ENCODE results near the gene LITAF.
"Not testable (repeated sequence)": the region's sequence is repeated elsewhere in the genome, so short reads cannot be mapped to it uniquely, and the experiment has no call there.

LITAF gene

GRCh38 chr16:11572301-11572995 lies 14.3 kb downstream of the LITAF start:
- DNase-seq, result no peak

- no peak for DNase-seq
Observed at GRCh38 chr16:11571549-11571948, 15.2 kb downstream of the LITAF start.

DNA sequence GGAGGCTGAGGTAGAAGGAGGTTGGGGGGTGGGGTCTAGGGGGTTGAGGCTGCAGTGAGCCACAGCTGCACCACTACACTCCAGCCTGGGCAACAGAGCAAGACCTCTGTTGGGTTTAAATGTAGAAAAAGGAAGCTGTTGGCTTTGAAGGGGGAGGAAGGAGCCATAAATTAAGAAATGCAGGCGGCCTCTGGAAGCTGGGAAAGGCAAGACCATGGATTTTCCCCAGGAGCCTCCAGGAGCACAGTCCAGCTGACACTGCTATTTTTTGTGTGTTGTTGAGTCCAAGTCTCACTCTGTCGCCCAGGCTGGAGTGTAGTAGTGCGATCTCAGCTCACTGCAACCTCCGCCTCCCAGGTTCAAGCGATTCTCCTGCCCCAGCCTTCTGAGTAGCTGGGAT lies 15.9 kb downstream of the LITAF start:
- DNase-seq, result no peak

- DNase-seq, result no peak
Observed at GRCh38 chr16:11570258-11570657, 16.5 kb downstream of the LITAF start.

- no peak for DNase-seq
Observed at GRCh38 chr16:11566398-11566797, 20.3 kb downstream of the LITAF start.

- DNase-seq, result no peak
Observed at GRCh38 chr16:11565665-11566064, 21.1 kb downstream of the LITAF start.

GRCh38 chr16:11564046-11564926 lies 22.4 kb downstream of the LITAF start:
- no peak for DNase-seq

DNA sequence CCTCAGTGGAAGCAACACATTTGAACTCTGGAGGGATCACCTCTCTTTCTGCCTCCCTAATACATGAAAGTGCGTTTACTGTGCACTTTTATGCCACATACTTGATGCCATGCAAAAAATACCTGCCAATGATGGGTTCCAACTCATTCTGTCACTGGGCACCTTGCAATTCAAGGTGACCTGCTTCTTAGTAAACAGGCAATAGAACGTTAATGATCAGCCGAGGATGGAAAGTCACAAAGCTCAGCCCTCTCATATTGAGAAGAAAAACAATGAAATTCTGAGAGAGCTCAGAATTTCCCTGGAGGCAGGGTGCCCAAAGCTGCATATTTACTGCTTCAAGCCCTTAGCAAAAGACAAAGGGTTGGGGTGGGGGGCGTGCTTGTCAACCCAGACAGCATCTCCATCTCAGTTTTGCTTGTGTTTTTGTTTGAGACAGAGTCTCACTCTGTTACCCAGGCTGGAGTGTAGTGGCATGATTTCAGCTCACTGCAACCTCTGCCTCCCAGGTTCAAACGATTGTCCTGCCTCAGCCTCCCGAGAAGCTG lies 23.2 kb downstream of the LITAF start:
- DNase-seq, result no peak

- DNase-seq, result no peak
Observed at GRCh38 chr16:11562941-11563340, 23.8 kb downstream of the LITAF start.

- DNase-seq, result no peak
Observed at GRCh38 chr16:11562411-11562810, 24.3 kb downstream of the LITAF start.

- DNase-seq, result no peak
Observed at GRCh38 chr16:11561856-11562255, 24.9 kb downstream of the LITAF start.

- DNase-seq, result no peak
Observed at GRCh38 chr16:11561454-11561805, 25.3 kb downstream of the LITAF start.

GRCh38 chr16:11560701-11561453 lies 25.8 kb downstream of the LITAF start:
- no peak for DNase-seq

- DNase-seq, result not testable (repeated sequence)
Observed at GRCh38 chr16:11558308-11558823, 28.4 kb downstream of the LITAF start.

GRCh38 chr16:11557801-11558200 lies 28.9 kb downstream of the LITAF start:
- no peak for DNase-seq

- DNase-seq, result no peak
Observed at GRCh38 chr16:11556945-11557720, 29.6 kb downstream of the LITAF start.

- no peak for DNase-seq
Observed at GRCh38 chr16:11556214-11556819, 30.4 kb downstream of the LITAF start.

DNA sequence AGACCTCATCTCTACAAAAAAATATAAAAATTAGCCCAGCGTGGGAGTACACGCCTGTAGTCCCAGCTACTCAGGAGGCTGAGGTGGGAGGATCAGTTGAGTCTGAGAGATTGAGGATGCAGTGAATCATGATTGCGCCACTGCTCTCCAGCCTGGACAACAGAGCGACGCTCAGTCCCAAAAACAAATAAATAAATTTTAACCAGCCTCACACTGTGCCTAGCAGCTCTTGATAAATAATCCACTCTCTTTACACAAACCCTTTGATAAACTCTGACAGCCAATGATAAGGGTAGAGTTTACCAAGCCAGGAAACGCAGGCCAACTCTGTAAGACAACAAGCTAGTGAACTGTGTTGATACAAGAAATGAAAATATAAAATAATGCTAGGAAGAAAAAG lies 32.7 kb downstream of the LITAF start:
- no peak for DNase-seq

DNA sequence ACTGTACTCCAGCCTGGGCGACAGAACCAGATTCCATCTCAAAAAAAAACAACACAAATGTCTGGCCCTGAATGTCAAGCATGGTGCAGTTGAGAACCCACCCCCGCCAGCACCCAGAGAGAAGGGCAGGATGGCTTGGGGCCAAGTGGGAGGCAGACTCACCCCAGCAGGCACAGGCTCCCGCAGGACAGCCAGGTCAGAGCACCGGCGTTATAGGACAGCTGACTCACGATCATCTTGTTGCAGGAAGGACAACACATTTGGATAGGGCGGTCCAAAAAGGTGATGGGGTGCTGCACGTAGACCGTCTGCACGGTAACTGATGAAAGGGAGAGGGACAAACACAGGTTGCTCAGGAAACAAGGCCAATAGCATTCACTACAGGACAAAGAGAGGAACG lies 33.3 kb downstream of the LITAF start:
- DNase-seq, result no peak

GRCh38 chr16:11552440-11552839 lies 34.3 kb downstream of the LITAF start:
- DNase-seq, result no peak

- no peak for DNase-seq
Observed at GRCh38 chr16:11551842-11552241, 34.9 kb downstream of the LITAF start.
